Stimulated activated CD8-positive, alpha-beta memory T cell treated with anti-CD3 and anti-CD28 coated beads, Interleukin-12 subunit alpha, Interleukin-12 subunit beta, amount 100 ng/mL, for 1 hour (primary cell): ENCODE results near the gene CSPG4.
"Not testable (repeated sequence)": the region's sequence is repeated elsewhere in the genome, so short reads cannot be mapped to it uniquely, and the experiment has no call there.

Source experiments
- DNase-seq: peaks from one replicate; pipeline ENCODE4 v3.0.0-alpha.2; 2020; ENCODE audit warnings: low read depth

Gene CSPG4

GRCh38 chr15:75648156-75649000 lies 64.3 kb downstream of the CSPG4 start:
- DNase-seq, result no peak

- DNase-seq, result peak; percentile 35
Observed at GRCh38 chr15:75647370-75648155, 65.1 kb downstream of the CSPG4 start, which contains the start of gene SNX33. Gene SNX33, plus strand, starts transcription at chr15:75647912. Its CDS starts 1,191 bp downstream, at chr15:75649103.

GRCh38 chr15:75646944-75647364 lies 65.7 kb downstream of the CSPG4 start:
- no peak for DNase-seq

- no peak for DNase-seq
Observed at GRCh38 chr15:75646112-75646943, 66.3 kb downstream of the CSPG4 start.

GRCh38 chr15:75644376-75644775 lies 68.3 kb downstream of the CSPG4 start:
- no peak for DNase-seq

GRCh38 chr15:75641603-75642002 lies 71.0 kb downstream of the CSPG4 start:
- DNase-seq, result no peak

GRCh38 chr15:75641179-75641503 lies 71.5 kb downstream of the CSPG4 start:
- DNase-seq, result no peak

GRCh38 chr15:75640483-75641178 lies 72.0 kb downstream of the CSPG4 start:
- DNase-seq, result peak; percentile 32

- peak; percentile 86 for DNase-seq
Observed at GRCh38 chr15:75639709-75640482, 72.8 kb downstream of the CSPG4 start, which contains the start of gene IMP3. Gene IMP3, minus strand, starts transcription at chr15:75640224. Its CDS starts 56 bp downstream, at chr15:75640168.

- DNase-seq, result no peak
Observed at GRCh38 chr15:75639191-75639708, 73.4 kb downstream of the CSPG4 start.

GRCh38 chr15:75637245-75638009 lies 75.2 kb downstream of the CSPG4 start:
- no peak for DNase-seq

GRCh38 chr15:75636026-75636425 lies 76.6 kb downstream of the CSPG4 start:
- no peak for DNase-seq

GRCh38 chr15:75633922-75634321 lies 78.7 kb downstream of the CSPG4 start:
- not testable (repeated sequence) for DNase-seq

GRCh38 chr15:75631935-75632334 lies 80.7 kb downstream of the CSPG4 start:
- no peak for DNase-seq

- peak; percentile 85 for DNase-seq
Observed at GRCh38 chr15:75625542-75626347, 86.9 kb downstream of the CSPG4 start, which contains the start of gene SNUPN. Gene SNUPN, minus strand, starts transcription at chr15:75625725. Its CDS starts 4,674 bp downstream, at chr15:75621051.
